Body of pancreas (tissue), 4 donors: ENCODE measurements around the gene RAC2. TPM values are rescaled to one million over a fixed set of nuclear protein-coding genes. Genes with fewer than 3 reads are reported as not detected.

Experiments used
- ATAC-seq: fragments of 150-250 bp; one replicate; pipeline ENCODE4 v1.9.1; 2016
- DNase-seq, 4 donors: peaks; one replicate each; pipeline ENCODE4 v3.0.0-alpha.2; 2019
- H3K27ac ChIP-seq, 4 donors: fragments of 200-600 bp; sonication (generic); 1 replicate in 3 of 4; 2 replicates in 1 of 4; pipeline versions ENCODE4 v1.5.1 to v1.6.1; 2016 to 2019; ENCODE audit warnings: mild to moderate bottlenecking in 1 of 4, mixed read lengths in 1 of 4, moderate library complexity in 1 of 4
- H3K27me3 ChIP-seq, 2 donors: fragments of 200-600 bp; sonication (generic); one replicate each; pipeline ENCODE4 v1.6.0; 2016; ENCODE audit warnings: mild to moderate bottlenecking in 1 of 2
- H3K36me3 ChIP-seq, 2 donors: fragments of 200-600 bp; sonication (generic); replicated peaks in 1 of 2; 2 replicates each; pipeline ENCODE4 v1.5.1; 2016; ENCODE audit warnings: low read depth in 2 of 2; ENCODE audit not compliant: insufficient read depth in 1 of 2
- H3K4me1 ChIP-seq: fragments of 200-600 bp; sonication (generic); one replicate; pipeline ENCODE4 v1.6.0; 2016
- H3K4me3 ChIP-seq, 2 donors: fragments of 200-600 bp; sonication (generic); 1 replicate in 1 of 2; 2 replicates in 1 of 2; pipeline ENCODE4 v1.5.1; 2016 to 2019
- H3K9me3 ChIP-seq, 3 donors: fragments of 200-600 bp; sonication (generic); 1 replicate in 2 of 3; 2 replicates in 1 of 3; pipeline ENCODE4 v1.5.1; 2016
- CTCF ChIP-seq, 7 experiments: fragments of 450-650 bp in 4 of 7; fragments of 200-600 bp in 3 of 7; sonication (generic) in 3 of 7; IDR thresholded peaks; one replicate each; pipeline ENCODE4 v1.5.1; 2016 to 2019; ENCODE audit warnings: antibody characterized with exemption in 7 of 7
- POLR2A ChIP-seq, 3 donors: fragments of 450-650 bp; IDR thresholded peaks; one replicate each; pipeline ENCODE4 v1.6.1; 2016; ENCODE audit warnings: antibody characterized with exemption in 3 of 3, mild to moderate bottlenecking in 2 of 3
- WGBS, 2 donors: methylation state at CpG; one replicate each; pipeline ENCODE4 v1.1.5; 2017; 5-methylcytosine and 5-hydroxymethylcytosine counted together
- intact Hi-C: fragments of 100-400 bp; cut with DNase I; formaldehyde crosslinking; loops from one replicate; pipeline ENCODE4 v1.15.1; 2023
- total RNA-seq, 2 donors: library from RNA; depleted of rRNA; stranded (reverse); fragments of >200 nt; gene quantifications; one replicate each; pipeline ENCODE4 v1.1.0, GENCODE V29; 2016

Gene RAC2
- total RNA-seq, 2 donors from 2014 or later = 4.3 to 4.9 TPM

DNA sequence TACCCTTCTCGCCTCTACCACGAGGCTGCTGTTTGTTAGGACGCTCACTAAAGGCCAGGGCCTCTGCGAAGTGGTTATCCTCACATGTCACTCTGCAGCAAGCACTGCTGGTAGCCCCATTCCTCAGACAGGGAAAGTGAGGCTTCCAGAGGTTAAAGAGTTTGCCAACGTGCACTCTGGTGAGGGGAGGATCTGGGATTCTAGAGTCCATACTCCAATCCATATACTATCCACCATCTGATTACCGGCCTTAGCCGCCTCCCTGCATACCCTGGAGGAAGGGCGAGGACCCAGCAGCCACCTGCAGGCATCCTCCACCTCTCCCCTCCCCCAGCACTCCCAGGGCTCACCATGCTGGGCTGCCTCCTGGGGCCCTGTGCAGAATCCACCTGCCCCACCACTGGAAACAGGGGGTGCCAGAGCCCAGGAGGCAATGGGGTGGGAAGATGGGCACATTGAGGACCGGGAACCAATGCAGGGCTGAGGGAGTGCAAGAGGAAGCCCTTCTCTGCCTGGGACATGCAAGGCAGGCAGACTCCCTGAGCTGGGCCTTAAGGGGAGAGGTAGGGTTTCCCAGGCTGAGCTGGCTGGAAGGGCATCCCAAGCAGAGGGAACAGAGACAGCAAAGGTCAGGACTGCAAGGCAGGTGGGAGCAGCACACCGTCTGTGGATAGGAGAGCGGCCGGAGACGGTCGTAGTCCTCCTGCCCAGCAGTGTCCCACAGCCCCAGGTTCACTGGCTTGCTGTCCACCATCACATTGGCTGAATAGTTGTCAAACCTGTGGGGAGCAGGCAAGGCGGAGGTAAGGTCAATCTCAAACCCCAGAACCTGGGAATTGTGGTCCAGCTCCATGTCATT is 11.7 kb downstream of the RAC2 start:
- H3K27ac ChIP-seq = no peak overlapping the region
- no peaks in the 10 kb centered on the region for H3K27me3 ChIP-seq
- no peaks in the 10 kb centered on the region for H3K36me3 ChIP-seq
- H3K4me1 ChIP-seq = peaks cover 15% of the 10 kb centered on the region
- 89% methylated on average over 11 to 15 of the region's 15 CpGs for WGBS, 2 donors
- TF ChIP-seq CTCF (IDR thresholded peaks at IDR 0.05) (no peak), POLR2A (IDR thresholded peaks at IDR 0.05) (no peak)
- H3K4me3 ChIP-seq = no peak overlapping the region
- ATAC-seq (no peak), DNase-seq (no peak)
- intact Hi-C loops = no loop called here
- no peaks in the 10 kb centered on the region for H3K9me3 ChIP-seq

DNA sequence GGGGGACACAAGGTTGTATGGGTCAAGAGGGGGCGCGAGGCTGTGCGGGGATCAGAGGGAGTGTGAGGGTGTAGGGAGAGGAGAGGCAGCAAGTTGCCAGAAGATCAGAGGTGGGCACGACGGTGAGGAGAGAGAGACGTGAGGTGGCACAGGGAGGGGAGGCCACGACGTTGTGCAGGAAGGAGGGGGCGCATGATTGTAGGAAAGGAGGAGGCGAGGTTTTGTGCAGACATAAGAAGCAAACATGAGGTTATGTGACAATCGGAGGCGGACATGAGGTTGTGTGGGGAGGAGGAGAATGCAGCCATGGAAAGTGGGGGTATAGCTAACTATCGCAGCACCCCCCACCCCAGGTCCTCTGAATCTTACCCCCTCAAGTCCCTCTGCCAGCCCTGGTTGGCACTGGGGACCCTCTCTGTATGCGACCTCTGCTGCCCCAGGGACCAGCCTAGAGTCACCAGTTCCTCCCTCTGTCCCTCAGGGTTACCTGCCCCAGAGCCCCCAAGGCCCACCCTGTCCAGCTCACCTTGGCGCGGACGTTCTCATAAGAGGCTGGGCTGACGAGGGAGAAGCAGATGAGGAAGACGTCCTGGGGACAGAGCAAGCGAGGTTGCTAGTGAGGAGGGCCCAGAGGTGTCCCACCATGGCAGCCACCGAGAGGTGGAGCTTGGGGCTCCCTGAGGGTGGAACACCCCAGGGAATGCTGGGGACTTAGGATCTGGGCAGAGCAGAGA is 12.5 kb downstream of the RAC2 start:
- no peaks in the 10 kb centered on the region for H3K9me3 ChIP-seq
- TF ChIP-seq CTCF (IDR thresholded peaks at IDR 0.05) (no peak), POLR2A (IDR thresholded peaks at IDR 0.05) (no peak)
- ATAC-seq = no peak
- WGBS, 2 donors = 74 to 86% methylated on average over 21 of the region's 21 CpGs
- peaks cover 15% of the 10 kb centered on the region for H3K4me1 ChIP-seq
- H3K4me3 ChIP-seq = no peak overlapping the region
- no peaks in the 10 kb centered on the region for H3K36me3 ChIP-seq
- intact Hi-C loops = no loop called here
- no peak for DNase-seq
- no peak overlapping the region for H3K27ac ChIP-seq
- no peaks in the 10 kb centered on the region for H3K27me3 ChIP-seq

DNA sequence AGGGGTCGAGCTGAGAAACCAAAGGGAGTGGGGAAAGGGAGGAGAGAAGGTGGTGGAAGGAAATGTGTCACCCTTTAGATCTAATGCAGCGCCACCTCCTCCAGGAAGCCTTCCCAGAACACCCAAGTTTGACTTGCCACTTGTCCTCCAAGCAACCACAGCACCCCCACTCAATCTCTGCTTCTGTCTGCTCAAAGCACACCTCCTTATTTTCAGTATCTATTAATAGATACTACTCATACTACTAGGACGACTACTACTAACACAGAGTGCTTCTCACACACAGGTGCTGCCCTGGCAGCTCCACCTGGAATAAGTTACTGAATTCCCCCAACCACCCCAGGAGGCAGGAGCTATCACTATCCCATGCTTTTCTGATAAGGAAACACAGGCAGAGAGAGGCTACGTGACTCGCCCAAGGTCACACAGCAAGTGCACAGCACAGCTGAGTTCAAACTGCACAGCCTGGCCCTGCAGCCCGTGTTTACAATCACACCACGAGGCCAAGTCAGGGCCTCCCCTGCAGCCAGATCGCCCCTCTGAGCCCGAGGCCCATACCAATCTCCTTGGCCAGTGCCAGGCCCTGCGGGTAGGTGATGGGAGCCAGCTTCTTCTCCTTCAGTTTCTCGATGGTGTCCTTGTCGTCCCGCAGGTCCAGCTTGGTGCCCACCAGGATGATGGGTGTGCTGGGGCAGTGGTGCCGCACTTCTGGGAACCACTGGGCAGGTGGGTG is 13.2 kb downstream of the RAC2 start:
- H3K27me3 ChIP-seq = no peaks in the 10 kb centered on the region
- intact Hi-C loops = no loop called here
- no peak overlapping the region for H3K4me3 ChIP-seq
- 34 to 46% methylated on average over 8 to 13 of the region's 14 CpGs for WGBS, 2 donors
- TF ChIP-seq POLR2A (IDR thresholded peaks at IDR 0.05) (no peak), CTCF (IDR thresholded peaks at IDR 0.05) (no peak)
- peaks cover 15% of the 10 kb centered on the region for H3K4me1 ChIP-seq
- ATAC-seq (no peak), DNase-seq (peak in 2 of 4 donors; percentile 26 to 31)
- H3K27ac ChIP-seq = no peak overlapping the region
- no peaks in the 10 kb centered on the region for H3K36me3 ChIP-seq
- no peaks in the 10 kb centered on the region for H3K9me3 ChIP-seq

- DNase-seq (peak in 2 of 4 donors; percentile 31 to 64), ATAC-seq (no peak)
- Histone ChIP-seq H3K4me3 (no peak overlapping the region), H3K36me3 (no peaks in the 10 kb centered on the region), H3K27ac (peak overlapping the region in 2 of 4 donors; percentile 18 to 25), H3K27me3 (no peaks in the 10 kb centered on the region), H3K4me1 (peaks cover 15% of the 10 kb centered on the region), H3K9me3 (no peaks in the 10 kb centered on the region)
- 80 to 82% methylated on average over 4 to 7 of the region's 8 CpGs for WGBS, 2 donors
- intact Hi-C loops = no loop called here
- TF ChIP-seq POLR2A (IDR thresholded peaks at IDR 0.05) (no peak), CTCF (IDR thresholded peaks at IDR 0.05) (no peak)
Observed at GRCh38 chr22:37229805-37230672, 14.0 kb downstream of the RAC2 start.
